ACC112 (cell line): ENCODE results near the gene MICAL3.
A peak's percentile ranks its signal among the peaks of the same experiment; 100 is the strongest.
"Not testable (repeated sequence)": the region's sequence is repeated elsewhere in the genome, so short reads cannot be mapped to it uniquely, and the experiment has no call there.

Source experiments
- H2AFZ ChIP-seq: fragments of 200-600 bp; sonication (generic); one replicate; pipeline ENCODE4 v1.6.0; 2017; ENCODE audit warnings: antibody characterized with exemption, low read length; ENCODE audit not compliant: unreplicated experiment
- H3K27ac ChIP-seq: fragments of 200-600 bp; sonication (generic); 2 replicates; pipeline ENCODE4 v1.5.1; 2014; ENCODE audit warnings: low read depth, mild to moderate bottlenecking, antibody characterized with exemption, low read length, moderate library complexity
- H3K27me3 ChIP-seq: fragments of 200-600 bp; sonication (generic); 2 replicates; pipeline ENCODE4 v1.6.1; 2014; ENCODE audit warnings: mild to moderate bottlenecking, antibody characterized with exemption, low read length, moderate library complexity, mixed read lengths; ENCODE audit not compliant: insufficient read depth
- H3K36me3 ChIP-seq: fragments of 200-600 bp; sonication (generic); 2 replicates; pipeline ENCODE4 v1.6.1; 2016; ENCODE audit warnings: mild to moderate bottlenecking, antibody characterized with exemption, low read length, moderate library complexity, mixed read lengths; ENCODE audit not compliant: insufficient read depth
- H3K4me1 ChIP-seq: fragments of 200-600 bp; sonication (generic); one replicate; pipeline ENCODE4 v1.6.1; 2016; ENCODE audit warnings: low read length, mixed read lengths; ENCODE audit not compliant: insufficient read depth, unreplicated experiment, control insufficient read depth
- H3K4me3 ChIP-seq: fragments of 200-600 bp; sonication (generic); 2 replicates; pipeline ENCODE4 v1.5.1; 2014; ENCODE audit warnings: mild to moderate bottlenecking, low read depth, low read length
- H3K79me2 ChIP-seq: fragments of 200-600 bp; sonication (generic); one replicate; pipeline ENCODE4 v1.6.0; 2016; ENCODE audit warnings: low read length; ENCODE audit not compliant: control insufficient read depth, unreplicated experiment, insufficient read depth

Gene MICAL3, protein sequence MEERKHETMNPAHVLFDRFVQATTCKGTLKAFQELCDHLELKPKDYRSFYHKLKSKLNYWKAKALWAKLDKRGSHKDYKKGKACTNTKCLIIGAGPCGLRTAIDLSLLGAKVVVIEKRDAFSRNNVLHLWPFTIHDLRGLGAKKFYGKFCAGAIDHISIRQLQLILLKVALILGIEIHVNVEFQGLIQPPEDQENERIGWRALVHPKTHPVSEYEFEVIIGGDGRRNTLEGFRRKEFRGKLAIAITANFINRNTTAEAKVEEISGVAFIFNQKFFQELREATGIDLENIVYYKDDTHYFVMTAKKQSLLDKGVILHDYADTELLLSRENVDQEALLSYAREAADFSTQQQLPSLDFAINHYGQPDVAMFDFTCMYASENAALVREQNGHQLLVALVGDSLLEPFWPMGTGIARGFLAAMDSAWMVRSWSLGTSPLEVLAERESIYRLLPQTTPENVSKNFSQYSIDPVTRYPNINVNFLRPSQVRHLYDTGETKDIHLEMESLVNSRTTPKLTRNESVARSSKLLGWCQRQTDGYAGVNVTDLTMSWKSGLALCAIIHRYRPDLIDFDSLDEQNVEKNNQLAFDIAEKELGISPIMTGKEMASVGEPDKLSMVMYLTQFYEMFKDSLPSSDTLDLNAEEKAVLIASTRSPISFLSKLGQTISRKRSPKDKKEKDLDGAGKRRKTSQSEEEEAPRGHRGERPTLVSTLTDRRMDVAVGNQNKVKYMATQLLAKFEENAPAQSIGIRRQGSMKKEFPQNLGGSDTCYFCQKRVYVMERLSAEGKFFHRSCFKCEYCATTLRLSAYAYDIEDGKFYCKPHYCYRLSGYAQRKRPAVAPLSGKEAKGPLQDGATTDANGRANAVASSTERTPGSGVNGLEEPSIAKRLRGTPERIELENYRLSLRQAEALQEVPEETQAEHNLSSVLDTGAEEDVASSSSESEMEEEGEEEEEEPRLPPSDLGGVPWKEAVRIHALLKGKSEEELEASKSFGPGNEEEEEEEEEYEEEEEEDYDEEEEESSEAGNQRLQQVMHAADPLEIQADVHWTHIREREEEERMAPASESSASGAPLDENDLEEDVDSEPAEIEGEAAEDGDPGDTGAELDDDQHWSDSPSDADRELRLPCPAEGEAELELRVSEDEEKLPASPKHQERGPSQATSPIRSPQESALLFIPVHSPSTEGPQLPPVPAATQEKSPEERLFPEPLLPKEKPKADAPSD (N-terminal part only)

DNA sequence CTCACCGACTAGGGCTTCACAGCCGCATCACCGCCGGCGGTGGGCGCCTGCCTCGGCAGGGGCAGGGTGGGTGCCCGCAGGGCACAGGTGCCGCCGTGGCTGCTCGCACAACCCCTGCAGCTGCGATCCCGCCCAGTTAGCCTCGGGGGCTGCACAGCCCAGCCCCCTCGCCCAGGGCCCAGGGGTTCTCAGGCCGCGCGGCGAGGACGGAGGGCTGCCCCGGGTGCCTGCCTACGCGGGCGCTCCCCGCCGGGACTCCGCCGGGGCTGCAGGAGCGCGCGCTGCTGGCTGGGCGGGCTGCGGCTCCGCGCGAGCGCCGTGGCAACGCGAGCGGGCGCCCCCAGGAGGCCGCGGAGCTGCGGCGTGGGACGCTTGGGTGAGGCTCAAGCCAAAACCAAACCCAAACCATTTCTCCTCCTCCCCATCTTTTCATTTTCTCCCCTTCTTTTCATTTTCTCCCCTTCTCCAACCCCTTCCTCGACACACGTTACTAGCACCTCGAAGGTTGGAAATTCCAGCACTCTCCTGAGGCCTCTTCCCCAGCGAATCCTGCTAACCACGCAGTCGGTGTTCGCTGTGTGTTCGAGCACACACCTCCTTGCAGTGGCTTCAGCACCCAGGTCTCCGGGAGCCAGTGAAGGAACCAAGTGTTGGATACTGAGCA is at the start of gene MICAL3:
TSS of gene MICAL3 (minus strand) at position 286 of the 664 bp plus-strand sequence. CDS start 117,749 bp downstream, outside the sequence.
- Histone ChIP-seq H3K4me3 (peak within 1 kb of the TSS; percentile 85), H3K36me3 (no peaks in the 10 kb centered on the region), H3K27ac (no peak within 1 kb of the TSS; the same call in 1 of the 2 replicates), H3K27me3 (no peaks in the 10 kb centered on the region), H3K4me1 (peaks cover 6% of the 10 kb centered on the region), H3K79me2 (no peaks in the 10 kb centered on the region), H2AFZ (peak within 1 kb of the TSS; percentile 87)

DNA sequence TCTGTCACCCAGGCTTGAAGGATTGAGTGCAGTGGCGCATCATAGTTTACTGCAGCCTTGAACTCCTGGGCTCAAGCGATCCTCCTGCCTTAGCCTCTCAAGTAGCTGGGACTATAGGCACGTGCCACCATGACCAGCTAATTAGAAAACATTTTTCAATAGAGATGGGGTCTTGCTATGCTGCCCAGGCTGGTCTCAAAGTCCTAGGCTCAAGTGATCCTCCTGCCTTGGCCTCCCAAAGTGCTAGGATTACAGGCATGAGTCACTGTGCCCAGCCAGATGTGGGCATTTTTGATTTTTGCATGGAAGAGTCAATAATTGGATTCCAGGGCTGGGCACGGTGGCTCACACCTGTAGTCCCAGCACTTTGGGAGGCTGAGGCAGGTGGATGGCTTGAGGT is 49.6 kb upstream of the MICAL3 start:
- Histone ChIP-seq H3K79me2 (peaks cover 14% of the 10 kb centered on the region), H3K4me1 (peaks cover 13% of the 10 kb centered on the region)
- not testable (repeated sequence) for H3K27ac ChIP-seq, H3K4me3 ChIP-seq, H2AFZ ChIP-seq, H3K36me3 ChIP-seq, H3K27me3 ChIP-seq

DNA sequence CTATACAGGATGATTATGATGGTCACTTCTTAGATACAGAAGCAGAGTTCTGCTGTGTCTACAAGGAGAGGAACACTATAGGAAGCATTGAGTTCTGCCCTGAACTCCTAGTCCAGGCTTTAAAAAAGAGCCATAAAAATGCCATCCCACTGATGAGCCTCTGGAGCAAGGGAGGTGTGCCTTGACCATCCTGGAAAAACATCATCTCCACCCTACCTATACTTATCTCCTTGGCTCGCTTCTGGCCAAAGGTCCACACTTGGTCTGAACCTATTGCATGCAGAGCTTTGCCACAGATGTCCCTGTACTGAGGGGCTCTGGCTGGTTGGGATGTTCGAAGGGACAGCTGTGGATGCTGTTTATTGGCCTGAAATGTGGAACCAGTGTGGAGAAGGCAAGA is 49.1 kb upstream of the MICAL3 start:
- Histone ChIP-seq H3K4me3 (no peak overlapping the region), H3K4me1 (peaks cover 13% of the 10 kb centered on the region), H3K79me2 (peaks cover 9% of the 10 kb centered on the region), H3K36me3 (no peaks in the 10 kb centered on the region), H2AFZ (no peak overlapping the region), H3K27ac (no peak overlapping the region), H3K27me3 (no peaks in the 10 kb centered on the region)

DNA sequence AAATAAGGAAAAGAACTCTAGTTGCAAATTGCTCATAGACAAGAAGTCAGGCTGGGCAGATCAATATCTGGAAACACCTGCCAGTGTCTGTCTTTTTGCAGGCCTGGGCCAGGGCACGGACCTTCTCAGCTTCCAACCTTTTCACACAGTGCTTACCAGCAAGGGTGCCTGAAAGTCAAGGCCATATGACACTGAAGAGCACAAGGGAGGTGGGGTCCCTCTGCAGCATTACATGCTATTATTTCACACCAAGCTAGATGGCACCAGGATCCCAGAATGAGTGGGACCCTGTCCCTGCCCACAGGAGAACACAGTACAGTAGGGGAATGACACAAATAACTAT is 47.6 kb upstream of the MICAL3 start:
- Histone ChIP-seq H3K27ac (no peak overlapping the region), H3K4me3 (no peak overlapping the region), H3K79me2 (peaks cover 3% of the 10 kb centered on the region), H3K4me1 (peaks cover 18% of the 10 kb centered on the region), H3K36me3 (no peaks in the 10 kb centered on the region), H3K27me3 (no peaks in the 10 kb centered on the region), H2AFZ (no peak overlapping the region)

DNA sequence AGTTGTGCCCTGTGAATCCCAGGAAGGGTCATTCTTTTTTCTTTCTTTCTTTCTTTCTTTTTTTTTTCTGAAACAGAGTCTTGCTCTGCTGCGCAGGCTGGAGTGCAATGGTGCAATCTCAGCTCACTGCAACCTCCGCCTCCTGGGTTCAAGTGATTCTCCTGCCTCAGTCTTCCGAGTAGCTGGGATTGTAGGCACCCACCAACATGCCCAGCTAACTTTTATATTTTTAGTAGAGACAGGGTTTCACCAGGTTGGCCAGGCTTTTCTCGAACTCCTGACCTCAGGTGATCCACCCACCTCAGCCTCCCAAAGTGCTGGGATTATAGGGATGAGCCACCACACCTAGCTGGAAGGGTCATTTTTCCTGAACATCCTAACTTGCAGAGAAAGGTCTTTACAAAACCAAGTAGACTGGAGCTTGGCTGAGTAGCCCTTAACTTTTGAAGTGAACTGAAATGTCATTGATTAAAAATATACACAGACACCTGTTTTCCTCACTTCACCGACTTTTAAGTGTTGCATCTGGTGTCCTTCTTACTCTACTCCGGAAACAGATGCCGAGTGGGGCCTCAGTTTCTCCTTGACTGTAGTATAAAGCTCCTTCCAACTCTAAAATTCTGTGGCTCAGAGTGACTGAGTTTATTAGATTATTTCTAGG is 47.1 kb upstream of the MICAL3 start:
- not testable (repeated sequence) for H3K4me3 ChIP-seq, H3K27me3 ChIP-seq, H3K79me2 ChIP-seq, H3K27ac ChIP-seq, H3K36me3 ChIP-seq, H2AFZ ChIP-seq
- H3K4me1 ChIP-seq = peaks cover 13% of the 10 kb centered on the region

DNA sequence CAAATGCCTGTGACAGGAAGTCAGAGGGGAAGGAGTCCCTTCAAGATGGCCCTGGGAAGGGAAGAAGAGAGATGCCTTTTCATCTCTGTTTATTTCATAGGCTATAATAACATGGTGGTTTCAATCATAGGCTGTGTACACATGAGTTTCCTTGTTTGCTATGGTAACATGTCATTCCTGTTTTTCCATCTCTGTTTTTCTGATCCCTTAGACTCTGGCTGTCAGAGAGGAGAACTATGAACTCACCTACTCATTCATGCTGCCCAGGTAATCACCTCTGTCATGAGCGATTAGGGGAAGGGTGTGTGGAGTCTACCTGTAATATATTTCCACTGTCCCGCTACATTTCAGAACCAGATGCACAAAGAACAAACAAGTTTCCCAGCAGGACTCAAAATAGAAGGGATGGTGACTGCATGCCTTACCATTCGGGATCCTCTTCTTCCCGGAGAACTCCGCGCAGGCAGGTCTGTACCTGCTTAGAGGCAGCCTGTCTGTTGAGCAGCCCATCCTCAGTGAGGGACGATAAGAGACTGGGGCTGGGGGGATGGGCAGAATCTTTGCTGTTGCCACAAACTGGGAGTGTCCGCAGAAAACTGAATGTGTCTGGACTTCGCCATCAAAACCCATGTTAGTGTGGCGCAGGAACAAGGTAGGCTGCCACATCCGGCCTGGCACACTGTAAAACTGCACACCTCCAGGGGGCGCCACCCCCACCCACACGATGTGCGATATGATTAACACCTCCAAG is 46.4 kb upstream of the MICAL3 start:
- peaks cover 8% of the 10 kb centered on the region for H3K4me1 ChIP-seq
- no peak overlapping the region for H3K4me3 ChIP-seq
- no peaks in the 10 kb centered on the region for H3K27me3 ChIP-seq
- H3K27ac ChIP-seq = no peak overlapping the region
- no peaks in the 10 kb centered on the region for H3K36me3 ChIP-seq
- no peaks in the 10 kb centered on the region for H3K79me2 ChIP-seq
- H2AFZ ChIP-seq = no peak overlapping the region

DNA sequence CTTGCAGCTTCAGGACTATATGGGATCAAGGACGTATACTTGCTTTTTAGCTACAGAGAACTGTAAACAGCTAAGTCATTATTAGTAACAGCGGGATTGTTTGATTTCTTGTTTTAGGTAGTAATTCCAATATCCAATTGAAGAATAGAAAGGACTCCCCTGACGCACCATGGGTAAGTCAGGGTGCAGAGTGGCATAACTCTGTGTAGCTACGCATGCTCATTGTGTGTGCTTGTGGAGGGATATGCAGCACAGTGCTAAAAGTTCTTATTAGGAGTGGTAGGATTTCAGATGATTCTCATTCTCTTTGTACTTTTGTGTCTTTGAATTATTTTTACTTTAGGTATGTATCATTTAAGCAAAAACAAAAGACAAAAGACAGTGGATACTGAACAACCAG is 45.7 kb upstream of the MICAL3 start:
- H2AFZ ChIP-seq = no peak overlapping the region
- H3K79me2 ChIP-seq = no peaks in the 10 kb centered on the region
- H3K27ac ChIP-seq = no peak overlapping the region
- H3K4me3 ChIP-seq = no peak overlapping the region
- H3K27me3 ChIP-seq = no peaks in the 10 kb centered on the region
- peaks cover 6% of the 10 kb centered on the region for H3K4me1 ChIP-seq
- no peaks in the 10 kb centered on the region for H3K36me3 ChIP-seq

DNA sequence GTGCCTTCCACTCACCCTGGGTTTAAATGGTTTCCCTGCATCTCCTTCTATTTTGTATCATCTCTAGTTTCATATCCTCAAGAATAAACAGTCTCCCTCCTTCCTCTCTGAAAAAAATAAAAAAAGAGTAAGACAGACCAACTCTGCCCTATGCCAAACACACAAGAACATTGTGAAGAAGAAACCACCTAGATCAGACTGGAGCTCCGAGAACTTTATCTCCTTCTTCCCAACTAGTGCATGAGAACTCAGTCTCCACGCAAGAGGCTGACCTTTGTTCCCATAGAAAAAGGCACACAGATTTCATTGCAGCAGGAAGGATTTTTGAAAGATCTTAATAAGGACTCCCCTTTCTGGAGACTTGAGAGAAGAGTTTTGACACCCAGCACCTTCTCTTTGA is 44.7 kb upstream of the MICAL3 start:
- H2AFZ ChIP-seq = no peak overlapping the region
- H3K4me3 ChIP-seq = no peak overlapping the region

DNA sequence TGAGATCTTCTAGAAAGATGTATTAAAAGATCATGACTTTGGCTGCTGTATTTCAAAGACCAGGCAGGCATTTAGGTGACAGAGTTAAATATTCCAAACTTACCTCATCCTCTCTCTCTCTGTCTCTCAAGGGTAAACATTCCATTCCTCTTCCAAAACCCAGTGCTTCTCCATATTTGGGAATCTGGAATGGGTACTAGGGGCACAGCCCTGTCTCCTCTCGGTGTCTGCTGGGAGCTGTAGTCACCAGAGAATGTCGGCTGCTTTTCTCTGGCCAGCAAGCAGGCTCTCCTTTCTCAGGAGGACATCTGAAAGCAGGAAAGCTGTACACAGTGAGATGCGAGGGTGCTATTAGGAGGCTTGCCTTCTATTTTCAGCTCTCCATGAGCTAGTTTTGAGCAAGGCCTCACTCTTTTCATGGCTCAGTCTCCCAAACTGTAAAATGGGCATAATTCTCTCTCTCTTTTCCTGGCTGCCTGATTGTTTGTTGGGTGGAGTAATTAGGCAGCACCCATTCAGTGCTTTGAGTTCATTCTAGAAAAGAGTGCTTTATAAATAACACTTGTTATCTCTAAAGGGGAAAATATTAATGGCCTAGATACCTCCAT is 44.1 kb upstream of the MICAL3 start:
- no peak overlapping the region for H3K27ac ChIP-seq
- H3K79me2 ChIP-seq = no peaks in the 10 kb centered on the region
- no peak overlapping the region for H2AFZ ChIP-seq
- H3K4me1 ChIP-seq = peaks cover 6% of the 10 kb centered on the region
- no peaks in the 10 kb centered on the region for H3K36me3 ChIP-seq
- H3K4me3 ChIP-seq = no peak overlapping the region
- H3K27me3 ChIP-seq = no peaks in the 10 kb centered on the region

More for the DNA sequence above, 44.7 kb upstream of the MICAL3 start:
- H3K27me3 ChIP-seq = no peaks in the 10 kb centered on the region
- H3K36me3 ChIP-seq = no peaks in the 10 kb centered on the region
- peaks cover 6% of the 10 kb centered on the region for H3K4me1 ChIP-seq
- H3K27ac ChIP-seq = no peak overlapping the region
- no peaks in the 10 kb centered on the region for H3K79me2 ChIP-seq
